NCI-H524 (cell line): ENCODE data around the gene PCMT1.
"Not testable (repeated sequence)": the region's sequence is repeated elsewhere in the genome, so short reads cannot be mapped to it uniquely, and the experiment has no call there.

Experiments used
- DNase-seq, 2 experiments: peaks; one replicate each; lab custom pipeline; 2025; lab: John Stamatoyannopoulos, UW

The PCMT1 gene

GRCh38 chr6:149750136-149750609 is 632 bp downstream of the PCMT1 start:
- DNase-seq: peak; percentile 50 to 76

GRCh38 chr6:149751239-149751638 is 1.7 kb downstream of the PCMT1 start:
- DNase-seq: no peak

- DNase-seq: not testable (repeated sequence)
Measured at GRCh38 chr6:149751920-149752319, 2.4 kb downstream of the PCMT1 start.

- no peak for DNase-seq
Measured at GRCh38 chr6:149752600-149753373, 3.2 kb downstream of the PCMT1 start.

- not testable (repeated sequence) for DNase-seq
Measured at GRCh38 chr6:149753374-149753637, 3.8 kb downstream of the PCMT1 start.

GRCh38 chr6:149754548-149754947 is 5.0 kb downstream of the PCMT1 start:
- DNase-seq: no peak

- DNase-seq: no peak
Measured at GRCh38 chr6:149755300-149756260, 6.0 kb downstream of the PCMT1 start.

- no peak for DNase-seq
Measured at GRCh38 chr6:149756261-149756636, 6.7 kb downstream of the PCMT1 start.

GRCh38 chr6:149761438-149761837 is 11.9 kb downstream of the PCMT1 start:
- DNase-seq: no peak

GRCh38 chr6:149763866-149764265 is 14.3 kb downstream of the PCMT1 start:
- DNase-seq: no peak

- DNase-seq: no peak
Measured at GRCh38 chr6:149766156-149766769, 16.7 kb downstream of the PCMT1 start.

GRCh38 chr6:149769676-149770075 is 20.1 kb downstream of the PCMT1 start:
- no peak for DNase-seq

- DNase-seq: no peak
Measured at GRCh38 chr6:149771185-149771584, 21.6 kb downstream of the PCMT1 start.

- no peak for DNase-seq
Measured at GRCh38 chr6:149771925-149772324, 22.4 kb downstream of the PCMT1 start.

GRCh38 chr6:149777624-149778023 is 28.1 kb downstream of the PCMT1 start:
- DNase-seq: no peak

- DNase-seq: no peak
Measured at GRCh38 chr6:149779644-149779963, 30.1 kb downstream of the PCMT1 start.

- peak in 1 of 2 experiments; percentile 13 for DNase-seq
Measured at GRCh38 chr6:149781715-149782114, 32.2 kb downstream of the PCMT1 start.

- peak; percentile 32 to 74 for DNase-seq
Measured at GRCh38 chr6:149782337-149782736, 32.8 kb downstream of the PCMT1 start.

GRCh38 chr6:149783551-149783950 is 34.0 kb downstream of the PCMT1 start:
- DNase-seq: no peak

GRCh38 chr6:149806127-149806526 is 56.6 kb downstream of the PCMT1 start:
- no peak for DNase-seq

GRCh38 chr6:149809798-149810197 is 60.3 kb downstream of the PCMT1 start:
- DNase-seq: no peak

GRCh38 chr6:149813351-149813750 is 63.8 kb downstream of the PCMT1 start:
- no peak for DNase-seq

GRCh38 chr6:149815788-149816187 is 66.2 kb downstream of the PCMT1 start:
- DNase-seq: no peak
